Measurements from ENCODE around the gene ZSWIM5. TPM values are rescaled to one million over a fixed set of nuclear protein-coding genes. Genes with fewer than 3 reads are reported as not detected.

ZSWIM5 gene
- total RNA-seq, 1 donor = 4.7 TPM

- no peak overlapping the region for H3K4me3 ChIP-seq (ENCODE audit: low read depth, low read length)
- DNase-seq (ENCODE audit: low read depth) = peak; percentile 45
- TF ChIP-seq, protein P1, sequence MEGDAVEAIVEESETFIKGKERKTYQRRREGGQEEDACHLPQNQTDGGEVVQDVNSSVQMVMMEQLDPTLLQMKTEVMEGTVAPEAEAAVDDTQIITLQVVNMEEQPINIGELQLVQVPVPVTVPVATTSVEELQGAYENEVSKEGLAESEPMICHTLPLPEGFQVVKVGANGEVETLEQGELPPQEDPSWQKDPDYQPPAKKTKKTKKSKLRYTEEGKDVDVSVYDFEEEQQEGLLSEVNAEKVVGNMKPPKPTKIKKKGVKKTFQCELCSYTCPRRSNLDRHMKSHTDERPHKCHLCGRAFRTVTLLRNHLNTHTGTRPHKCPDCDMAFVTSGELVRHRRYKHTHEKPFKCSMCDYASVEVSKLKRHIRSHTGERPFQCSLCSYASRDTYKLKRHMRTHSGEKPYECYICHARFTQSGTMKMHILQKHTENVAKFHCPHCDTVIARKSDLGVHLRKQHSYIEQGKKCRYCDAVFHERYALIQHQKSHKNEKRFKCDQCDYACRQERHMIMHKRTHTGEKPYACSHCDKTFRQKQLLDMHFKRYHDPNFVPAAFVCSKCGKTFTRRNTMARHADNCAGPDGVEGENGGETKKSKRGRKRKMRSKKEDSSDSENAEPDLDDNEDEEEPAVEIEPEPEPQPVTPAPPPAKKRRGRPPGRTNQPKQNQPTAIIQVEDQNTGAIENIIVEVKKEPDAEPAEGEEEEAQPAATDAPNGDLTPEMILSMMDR (IDR thresholded peaks at IDR 0.05; ENCODE audit: insufficient read depth, low read length) = no peak
These were observed 180.0 kb downstream of the ZSWIM5 start for GRCh38 chr1:45026446-45026845.

DNA sequence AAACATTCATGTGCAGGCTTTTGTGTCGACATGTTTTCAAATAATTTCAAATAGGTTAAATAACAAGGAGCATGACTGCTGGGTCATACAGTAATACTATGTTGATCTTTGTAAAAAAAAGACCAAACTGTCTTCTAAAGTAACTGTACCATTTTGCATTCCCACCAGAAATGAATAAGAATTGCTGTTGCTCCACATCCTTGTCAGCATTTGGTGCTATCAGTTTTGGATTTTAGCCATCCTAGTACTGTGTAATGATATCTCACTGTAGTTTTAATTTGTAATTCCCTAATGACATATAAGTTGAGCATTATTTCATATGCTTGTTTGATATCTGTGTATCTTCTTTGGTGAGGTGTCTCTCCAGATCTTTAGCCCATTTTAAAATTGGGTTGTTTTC is 182.7 kb downstream of the ZSWIM5 start:
- H3K4me3 ChIP-seq (ENCODE audit: low read depth, low read length) = no peak overlapping the region
- DNase-seq (ENCODE audit: low read depth) = no peak
- TF ChIP-seq, protein P1 (IDR thresholded peaks at IDR 0.05; ENCODE audit: insufficient read depth, low read length) = no peak

GRCh38 chr1:45018599-45019230 is 187.7 kb downstream of the ZSWIM5 start:
- DNase-seq (ENCODE audit: low read depth) = peak; percentile 70
- H3K4me3 ChIP-seq (ENCODE audit: low read depth, low read length) = no peak overlapping the region
- TF ChIP-seq, protein P1 (IDR thresholded peaks at IDR 0.05; ENCODE audit: insufficient read depth, low read length) = peak; percentile 91

DNA sequence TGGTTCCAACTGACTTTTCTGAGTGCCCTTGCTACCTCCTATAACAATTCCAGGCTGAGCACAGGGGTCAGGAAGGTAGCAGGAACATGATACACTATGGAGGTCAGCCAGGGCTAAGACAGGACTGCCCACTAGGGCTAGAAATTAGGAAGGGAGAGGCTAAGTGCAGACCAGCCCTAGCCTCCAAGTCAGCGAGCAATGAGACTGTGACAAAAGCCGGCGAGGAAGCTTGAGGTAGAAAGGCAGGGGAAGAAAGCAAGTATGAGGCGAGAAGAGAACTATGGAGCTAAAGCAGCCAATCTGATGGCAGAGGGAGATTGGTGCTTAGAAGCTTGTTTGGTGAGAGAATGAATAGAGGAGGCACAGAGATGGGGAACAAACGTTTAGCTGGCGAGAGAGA is 189.6 kb downstream of the ZSWIM5 start:
- TF ChIP-seq, protein P1 (IDR thresholded peaks at IDR 0.05; ENCODE audit: insufficient read depth, low read length) = no peak
- H3K4me3 ChIP-seq (ENCODE audit: low read depth, low read length) = no peak overlapping the region
- DNase-seq (ENCODE audit: low read depth) = no peak

DNA sequence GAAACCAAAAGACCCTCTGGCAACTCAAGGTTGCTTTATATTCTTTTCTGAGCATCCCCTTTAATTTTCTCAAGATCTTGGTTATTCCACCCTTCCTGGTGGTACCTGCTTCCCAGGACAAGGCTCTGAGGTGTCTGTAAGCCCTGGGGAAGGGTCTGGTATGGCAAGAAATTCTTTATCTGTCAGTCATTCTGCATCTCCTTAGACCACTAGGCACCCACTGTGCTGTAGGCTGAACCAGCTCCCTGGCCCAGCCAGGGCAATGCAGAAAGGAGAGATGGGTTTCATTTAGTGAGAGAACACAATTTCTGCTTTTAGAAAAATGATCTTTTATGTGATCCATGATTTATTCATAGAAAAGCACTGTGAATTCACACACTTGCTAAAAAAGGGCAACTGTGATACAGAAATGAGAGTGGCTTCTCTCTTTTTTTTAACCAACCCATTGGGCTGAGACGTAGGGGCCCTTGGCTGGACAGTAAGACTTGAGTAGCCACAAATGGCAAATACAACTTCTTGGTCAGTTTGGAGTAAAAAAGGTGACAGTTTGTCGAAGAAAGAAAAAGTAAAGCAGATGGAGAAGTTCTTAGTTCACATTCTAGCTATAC is 190.2 kb downstream of the ZSWIM5 start:
- no peak overlapping the region for H3K4me3 ChIP-seq (ENCODE audit: low read depth, low read length)
- TF ChIP-seq, protein P1 (IDR thresholded peaks at IDR 0.05; ENCODE audit: insufficient read depth, low read length) = no peak

GRCh38 chr1:45015683-45016082 is 190.7 kb downstream of the ZSWIM5 start:
- DNase-seq (ENCODE audit: low read depth) = no peak
- no peak overlapping the region for H3K4me3 ChIP-seq (ENCODE audit: low read depth, low read length)
- TF ChIP-seq, protein P1 (IDR thresholded peaks at IDR 0.05; ENCODE audit: insufficient read depth, low read length) = no peak

More for the DNA sequence above, 190.2 kb downstream of the ZSWIM5 start:
- no peak for DNase-seq (ENCODE audit: low read depth)
